Fibroblast of pulmonary artery (primary cell): Measurements from ENCODE around the gene GOSR1.

Experiments
- DNase-seq: peaks from one replicate; pipeline ENCODE4 v3.0.0-alpha.2; 2010; ENCODE audit warnings: low read depth
- H3K4me3 ChIP-seq: replicated peaks from 2 replicates; pipeline ENCODE4 v1.5.1; 2011; ENCODE audit warnings: low read depth, mild to moderate bottlenecking, control low read depth, low read length, moderate library complexity
- CTCF ChIP-seq: IDR thresholded peaks from 2 replicates; pipeline ENCODE4 v1.5.1; 2011; ENCODE audit warnings: mild to moderate bottlenecking, control low read depth, low read length, inconsistent platforms; ENCODE audit errors: missing control alignments

GOSR1 gene

GRCh38 chr17:30503558-30503957 lies 26.4 kb downstream of the GOSR1 start:
- H3K4me3 ChIP-seq: no peak overlapping the region
- no peak for TF ChIP-seq CTCF
- no peak for DNase-seq

GRCh38 chr17:30505868-30506417 lies 28.7 kb downstream of the GOSR1 start:
- no peak for TF ChIP-seq CTCF
- H3K4me3 ChIP-seq: no peak overlapping the region
- no peak for DNase-seq

GRCh38 chr17:30506481-30506880 lies 29.3 kb downstream of the GOSR1 start:
- no peak overlapping the region for H3K4me3 ChIP-seq
- DNase-seq: no peak
- no peak for TF ChIP-seq CTCF

- H3K4me3 ChIP-seq: no peak overlapping the region
- peak; percentile 12 for DNase-seq
- no peak for TF ChIP-seq CTCF
These were observed 36.1 kb downstream of the GOSR1 start for GRCh38 chr17:30513346-30513745.

GRCh38 chr17:30514895-30515596 lies 37.8 kb downstream of the GOSR1 start:
- H3K4me3 ChIP-seq: no peak overlapping the region
- no peak for TF ChIP-seq CTCF
- no peak for DNase-seq

- H3K4me3 ChIP-seq: no peak overlapping the region
- no peak for DNase-seq
- no peak for TF ChIP-seq CTCF
These were observed 40.6 kb downstream of the GOSR1 start for GRCh38 chr17:30517786-30518185.

GRCh38 chr17:30519166-30519565 lies 42.0 kb downstream of the GOSR1 start:
- H3K4me3 ChIP-seq: no peak overlapping the region
- no peak for TF ChIP-seq CTCF
- DNase-seq: no peak
